Right lobe of liver (tissue), 6 donors: ENCODE measurements around the gene MYL12A. TPM values are rescaled to one million over a fixed set of nuclear protein-coding genes. Genes with fewer than 3 reads are reported as not detected.
A peak's percentile ranks its signal among the peaks of the same experiment; 100 is the strongest.

Source experiments
- ATAC-seq, 4 donors: fragments of 200-7000 bp; cut with Tn5 transposase; one replicate each; pipeline ENCODE4 v1.9.1; 2020; ENCODE audit warnings: mild to moderate bottlenecking in 4 of 4, moderate library complexity in 4 of 4
- DNase-seq, 3 donors: peaks; one replicate each; pipeline ENCODE4 v3.0.0-alpha.2; 2020
- H3K27ac ChIP-seq, 3 donors: fragments of 200-600 bp; one replicate each; pipeline ENCODE4 v1.8.0; 2022
- H3K27me3 ChIP-seq, 2 donors: fragments of 200-600 bp; one replicate each; pipeline ENCODE4 v1.8.0; 2022
- H3K36me3 ChIP-seq, 4 donors: fragments of 200-600 bp; sonication (generic) in 1 of 4; one replicate each; pipeline versions ENCODE4 v1.5.1 to v1.8.0; 2017 to 2022; ENCODE audit warnings: control low read depth in 1 of 4
- H3K4me1 ChIP-seq, 4 donors: fragments of 200-600 bp; sonication (generic) in 1 of 4; one replicate each; pipeline versions ENCODE4 v1.5.1 to v1.8.0; 2017 to 2022; ENCODE audit warnings: control low read depth in 1 of 4
- H3K4me3 ChIP-seq, 3 donors: fragments of 200-600 bp; one replicate each; pipeline ENCODE4 v1.8.0; 2022
- H3K9me3 ChIP-seq, 4 donors: fragments of 200-600 bp; sonication (generic) in 1 of 4; one replicate each; pipeline versions ENCODE4 v1.5.1 to v1.8.0; 2017 to 2022; ENCODE audit warnings: control low read depth in 1 of 4
- POLR2A ChIP-seq: fragments of 450-650 bp; IDR thresholded peaks from one replicate; pipeline ENCODE4 v1.6.1; 2017; ENCODE audit warnings: antibody characterized with exemption, mild to moderate bottlenecking
- WGBS: methylation state at CpG from one replicate; pipeline ENCODE4 v1.1.6; 2018; ENCODE audit warnings: low coverage, low lambda C conversion rate; ENCODE audit not compliant: insufficient coverage; ENCODE audit errors: missing lambda C conversion rate; 5-methylcytosine and 5-hydroxymethylcytosine counted together
- intact Hi-C, 2 donors: fragments of 100-400 bp; cut with DNase I; formaldehyde crosslinking; loops; one replicate each; pipeline versions ENCODE4 v1.11.2 to v1.14.1; 2022
- total RNA-seq, 6 experiments: library from RNA; depleted of rRNA in 2 of 6; stranded (reverse); fragments of >200 nt in 2 of 6; fragmentation: NEBNext Ultra II Directional in 3 of 6; extraction: Animal tissue kit (Norgen Biotek cat#: 25700) in 3 of 6; gene quantifications; one replicate each; pipeline versions ENCODE4 v1.1.0 to v1.2.4, GENCODE V29; 2016 to 2023
- TF ChIP-seq, protein P1 (sequence below), 4 donors: fragments of 200-600 bp in 3 of 4; fragments of 450-650 bp in 1 of 4; IDR thresholded peaks; one replicate each; pipeline versions ENCODE4 v1.5.1 to v1.8.0; 2016 to 2022; ENCODE audit warnings: antibody characterized with exemption in 4 of 4, mild to moderate bottlenecking in 2 of 4
- donor health status: DM: no; HTN: yes; CAD: no.
- donor health status: DM: no; HTN: no; CAD: no.
- donor health status: DM: no; HTN: no; CAD: no.
- donor health status: DM: no; HTN: yes; CAD: no.
- donor health status: DM: no; HTN: yes; CAD: no.

The MYL12A gene
- total RNA-seq, 6 experiments from 2014 or later: 82.1 to 309 (median 225) TPM

DNA sequence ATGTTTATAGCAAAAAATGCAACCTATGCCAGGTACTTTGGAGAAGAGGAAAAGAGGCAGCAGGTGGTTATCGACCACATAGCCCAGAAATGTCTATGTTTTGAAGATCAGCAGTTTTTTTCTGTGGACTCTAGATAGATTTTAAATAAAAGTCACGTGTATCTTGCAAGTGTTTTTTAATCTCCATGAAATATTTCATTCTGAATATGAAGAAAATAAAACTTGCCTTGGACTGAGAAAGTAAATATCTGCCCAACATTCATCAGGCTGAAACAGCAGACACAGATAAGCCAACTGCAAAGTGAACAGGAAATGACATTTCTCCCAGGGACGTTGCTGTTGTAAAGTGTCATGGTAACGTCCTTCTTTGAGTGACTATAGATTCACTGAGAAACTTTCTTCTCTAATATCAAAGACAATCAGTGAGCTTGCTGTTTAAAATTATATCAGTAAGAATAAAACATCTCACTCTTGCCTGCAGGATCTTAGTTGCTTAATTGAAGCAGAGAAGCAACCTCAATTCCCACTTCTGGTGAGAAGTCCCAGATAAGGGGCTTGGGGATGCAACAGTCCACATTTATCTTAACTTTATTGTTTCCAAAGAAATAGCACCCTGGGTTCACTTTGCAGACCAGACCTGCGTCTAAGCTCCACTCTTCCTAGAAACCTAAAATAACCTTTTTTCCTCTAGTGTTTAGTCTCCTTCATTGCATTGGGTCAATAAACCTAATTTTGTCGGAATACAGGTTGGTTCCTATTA lies 34.1 kb upstream of the MYL12A start:
- Histone ChIP-seq H3K36me3 (peaks cover 0 to 13% (median 3%) of the 10 kb centered on the region in 4 donors), H3K4me3 (no peak overlapping the region), H3K27me3 (no peaks in the 10 kb centered on the region), H3K27ac (peak overlapping the region in 1 of 3 donors; percentile 4), H3K9me3 (no peaks in the 10 kb centered on the region), H3K4me1 (peaks cover 0 to 36% (median 4%) of the 10 kb centered on the region in 4 donors)
- intact Hi-C loops: no loop called here
- whole genome bisulfite sequencing: 44% methylated on average over 6 of the region's 6 CpGs
- TF ChIP-seq, protein P1, sequence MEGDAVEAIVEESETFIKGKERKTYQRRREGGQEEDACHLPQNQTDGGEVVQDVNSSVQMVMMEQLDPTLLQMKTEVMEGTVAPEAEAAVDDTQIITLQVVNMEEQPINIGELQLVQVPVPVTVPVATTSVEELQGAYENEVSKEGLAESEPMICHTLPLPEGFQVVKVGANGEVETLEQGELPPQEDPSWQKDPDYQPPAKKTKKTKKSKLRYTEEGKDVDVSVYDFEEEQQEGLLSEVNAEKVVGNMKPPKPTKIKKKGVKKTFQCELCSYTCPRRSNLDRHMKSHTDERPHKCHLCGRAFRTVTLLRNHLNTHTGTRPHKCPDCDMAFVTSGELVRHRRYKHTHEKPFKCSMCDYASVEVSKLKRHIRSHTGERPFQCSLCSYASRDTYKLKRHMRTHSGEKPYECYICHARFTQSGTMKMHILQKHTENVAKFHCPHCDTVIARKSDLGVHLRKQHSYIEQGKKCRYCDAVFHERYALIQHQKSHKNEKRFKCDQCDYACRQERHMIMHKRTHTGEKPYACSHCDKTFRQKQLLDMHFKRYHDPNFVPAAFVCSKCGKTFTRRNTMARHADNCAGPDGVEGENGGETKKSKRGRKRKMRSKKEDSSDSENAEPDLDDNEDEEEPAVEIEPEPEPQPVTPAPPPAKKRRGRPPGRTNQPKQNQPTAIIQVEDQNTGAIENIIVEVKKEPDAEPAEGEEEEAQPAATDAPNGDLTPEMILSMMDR (IDR thresholded peaks at IDR 0.05): no peak
- TF ChIP-seq POLR2A: no peak
- no peak for DNase-seq
- no peak for ATAC-seq

DNA sequence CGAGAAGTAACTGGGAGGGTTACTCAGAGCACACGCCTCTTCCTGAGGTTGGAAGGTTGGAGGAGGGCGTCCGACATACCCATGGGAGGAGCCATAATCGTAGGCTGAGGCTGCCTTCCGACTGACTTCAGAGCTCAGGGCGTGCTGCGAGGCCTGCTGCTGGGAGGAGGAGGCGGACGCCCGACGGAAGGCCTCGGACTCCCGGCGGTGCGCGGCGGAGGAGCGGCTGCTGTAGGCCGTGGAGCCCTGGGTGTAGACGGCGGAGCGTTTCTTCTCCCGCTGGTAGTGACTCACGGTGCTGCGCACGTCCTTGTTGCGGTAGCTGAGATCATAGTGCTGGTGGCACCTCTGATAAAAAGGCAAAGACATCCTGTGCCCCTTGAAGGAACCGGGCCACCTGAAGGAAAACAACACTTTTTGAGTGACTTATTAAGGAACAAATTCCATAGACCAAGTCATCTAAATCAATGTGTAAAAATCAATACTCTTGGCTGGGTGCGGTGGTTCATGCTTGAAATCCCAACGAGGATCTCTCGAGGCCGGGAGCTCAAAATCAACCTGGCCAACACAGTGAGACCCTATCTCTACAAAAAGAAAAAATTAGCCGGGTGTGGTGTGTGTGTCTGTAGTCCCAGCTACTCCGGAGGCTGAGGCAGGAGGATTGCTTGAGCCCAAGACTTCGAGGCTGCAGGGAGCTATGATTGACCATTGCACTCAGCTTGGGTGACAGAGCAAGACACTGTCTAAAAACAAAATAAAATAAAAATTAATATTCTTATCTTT lies 32.6 kb upstream of the MYL12A start:
- TF ChIP-seq, protein P1 (IDR thresholded peaks at IDR 0.05): no peak
- DNase-seq: no peak
- Histone ChIP-seq H3K36me3 (peaks cover 0 to 13% (median 3%) of the 10 kb centered on the region in 4 donors), H3K27ac (no peak overlapping the region), H3K4me3 (no peak overlapping the region), H3K27me3 (no peaks in the 10 kb centered on the region), H3K9me3 (no peaks in the 10 kb centered on the region), H3K4me1 (peaks cover 0 to 36% (median 4%) of the 10 kb centered on the region in 4 donors)
- intact Hi-C loops: no loop called here
- WGBS: 88% methylated on average over 14 of the region's 36 CpGs
- no peak for ATAC-seq

DNA sequence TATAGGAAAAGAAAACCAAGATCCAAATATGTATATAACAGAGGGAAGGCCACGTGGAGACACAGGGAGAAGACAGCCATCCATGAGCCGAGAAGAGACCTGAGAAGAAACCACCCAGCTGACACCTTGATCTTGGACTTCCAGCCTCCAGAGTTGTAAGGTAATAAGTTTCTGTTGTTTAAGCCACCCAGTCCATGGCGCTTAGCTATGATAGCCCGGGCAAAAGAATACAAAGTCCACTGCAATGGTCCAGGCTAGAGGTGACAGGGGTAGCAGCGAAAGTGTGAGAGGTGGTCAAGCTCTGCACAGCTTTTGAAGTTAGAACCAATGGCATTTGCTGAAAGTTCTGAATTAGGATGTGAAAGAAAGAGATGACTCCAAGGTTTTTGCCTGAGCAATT lies 30.6 kb upstream of the MYL12A start:
- H3K4me3 ChIP-seq: peak overlapping the region in 2 of 3 donors; percentile 43 to 54

DNA sequence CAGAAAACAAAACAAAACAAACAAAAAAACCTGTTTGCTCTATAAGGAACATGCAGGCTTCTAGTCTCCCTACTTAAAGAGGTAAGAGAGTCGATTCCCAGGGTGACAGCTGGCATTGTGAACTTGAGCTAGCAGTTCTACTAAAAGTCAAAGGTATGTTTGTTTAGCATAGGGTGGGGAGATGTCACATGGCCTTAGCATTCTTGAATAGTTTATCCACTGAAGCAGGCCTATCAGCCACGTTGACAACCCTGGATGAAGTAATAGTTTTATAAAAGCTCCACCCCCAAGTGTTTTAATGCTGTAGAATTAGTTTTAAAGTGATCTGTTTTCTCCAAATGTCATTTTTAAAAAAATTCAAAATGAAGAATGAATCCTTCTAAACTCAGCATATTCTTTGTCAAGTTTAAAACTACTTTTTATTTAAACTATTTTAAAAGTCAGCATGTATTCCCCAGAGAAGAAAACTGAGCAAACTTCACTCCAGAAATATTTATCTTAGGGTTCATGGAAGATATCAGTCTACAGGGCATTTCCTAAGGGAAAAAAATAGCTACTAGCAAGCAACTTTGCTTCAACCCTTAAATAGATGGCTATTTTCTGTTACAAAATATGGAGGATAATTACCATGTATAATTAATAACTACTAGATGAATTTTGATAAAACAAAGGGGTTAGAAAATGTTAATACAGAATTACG lies 29.5 kb upstream of the MYL12A start:
- Histone ChIP-seq H3K4me1 (peaks cover 0 to 24% (median 3%) of the 10 kb centered on the region in 4 donors), H3K4me3 (peak overlapping the region; percentile 43 to 56 (median 54)), H3K36me3 (peaks cover 0 to 13% (median under 1%) of the 10 kb centered on the region in 4 donors), H3K27ac (peak overlapping the region; percentile 84 to 96 (median 94)), H3K9me3 (no peaks in the 10 kb centered on the region), H3K27me3 (no peaks in the 10 kb centered on the region)
- TF ChIP-seq POLR2A: peak; percentile 59
- TF ChIP-seq, protein P1 (IDR thresholded peaks at IDR 0.05): no peak
- ATAC-seq (peak; percentile 63 to 84 (median 74)), DNase-seq (no peak)
- 21% methylated on average over 3 of the region's 3 CpGs for WGBS
- intact Hi-C loops: no loop called here

More for the DNA sequence above, 30.6 kb upstream of the MYL12A start:
- peaks cover 0 to 13% (median 2%) of the 10 kb centered on the region in 4 donors for H3K36me3 ChIP-seq
- H3K9me3 ChIP-seq: no peaks in the 10 kb centered on the region
- ATAC-seq (peak in 2 of 4 donors; percentile 6 to 43), DNase-seq (no peak)
- H3K27ac ChIP-seq: peak overlapping the region in 2 of 3 donors; percentile 94 to 96
- TF ChIP-seq POLR2A: no peak
- TF ChIP-seq, protein P1 (IDR thresholded peaks at IDR 0.05): no peak
- H3K4me1 ChIP-seq: peaks cover 0 to 35% (median 6%) of the 10 kb centered on the region in 4 donors
- intact Hi-C loops: no loop called here
- 66% methylated on average over 5 of the region's 5 CpGs for WGBS
- H3K27me3 ChIP-seq: no peaks in the 10 kb centered on the region
